ENCODE measurements around the gene KCTD15.

KCTD15 gene

GRCh38 chr19:33859016-33859415, 62.3 kb downstream of the KCTD15 start:
- no peak overlapping the region for H3K4me3 ChIP-seq (ENCODE audit: low read length)
- TF ChIP-seq, protein P1, sequence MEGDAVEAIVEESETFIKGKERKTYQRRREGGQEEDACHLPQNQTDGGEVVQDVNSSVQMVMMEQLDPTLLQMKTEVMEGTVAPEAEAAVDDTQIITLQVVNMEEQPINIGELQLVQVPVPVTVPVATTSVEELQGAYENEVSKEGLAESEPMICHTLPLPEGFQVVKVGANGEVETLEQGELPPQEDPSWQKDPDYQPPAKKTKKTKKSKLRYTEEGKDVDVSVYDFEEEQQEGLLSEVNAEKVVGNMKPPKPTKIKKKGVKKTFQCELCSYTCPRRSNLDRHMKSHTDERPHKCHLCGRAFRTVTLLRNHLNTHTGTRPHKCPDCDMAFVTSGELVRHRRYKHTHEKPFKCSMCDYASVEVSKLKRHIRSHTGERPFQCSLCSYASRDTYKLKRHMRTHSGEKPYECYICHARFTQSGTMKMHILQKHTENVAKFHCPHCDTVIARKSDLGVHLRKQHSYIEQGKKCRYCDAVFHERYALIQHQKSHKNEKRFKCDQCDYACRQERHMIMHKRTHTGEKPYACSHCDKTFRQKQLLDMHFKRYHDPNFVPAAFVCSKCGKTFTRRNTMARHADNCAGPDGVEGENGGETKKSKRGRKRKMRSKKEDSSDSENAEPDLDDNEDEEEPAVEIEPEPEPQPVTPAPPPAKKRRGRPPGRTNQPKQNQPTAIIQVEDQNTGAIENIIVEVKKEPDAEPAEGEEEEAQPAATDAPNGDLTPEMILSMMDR (conservative IDR thresholded peaks at IDR 0.05; ENCODE audit: low read depth, low read length) = no peak
- DNase-seq (ENCODE audit: low read depth) = no peak

- H3K4me3 ChIP-seq (ENCODE audit: low read length) = no peak overlapping the region
- TF ChIP-seq, protein P1 (conservative IDR thresholded peaks at IDR 0.05; ENCODE audit: low read depth, low read length) = no peak
- no peak for DNase-seq (ENCODE audit: low read depth)
These were observed 63.8 kb downstream of the KCTD15 start for GRCh38 chr19:33860312-33861090.

DNA sequence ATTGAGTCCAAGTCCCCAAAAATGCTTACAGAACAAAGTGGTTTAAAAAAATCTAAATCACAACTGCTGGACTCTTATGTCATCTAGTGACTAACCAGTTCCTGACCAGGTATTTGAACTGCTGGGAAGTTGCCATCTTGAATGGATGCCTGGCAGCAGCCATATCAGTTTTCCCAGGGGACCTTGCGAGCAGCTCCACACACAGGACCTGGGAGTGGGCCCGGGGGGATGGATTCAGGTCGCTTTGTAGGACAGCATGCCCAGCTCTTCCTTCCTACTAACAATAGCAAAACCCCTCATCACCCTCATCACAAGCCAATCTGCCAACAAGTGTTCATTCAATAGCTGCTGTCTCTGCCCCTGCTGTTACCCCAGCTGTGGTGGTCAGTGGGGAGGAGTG, 65.3 kb downstream of the KCTD15 start:
- no peak for DNase-seq (ENCODE audit: low read depth)
- H3K4me3 ChIP-seq (ENCODE audit: low read length) = no peak overlapping the region

DNA sequence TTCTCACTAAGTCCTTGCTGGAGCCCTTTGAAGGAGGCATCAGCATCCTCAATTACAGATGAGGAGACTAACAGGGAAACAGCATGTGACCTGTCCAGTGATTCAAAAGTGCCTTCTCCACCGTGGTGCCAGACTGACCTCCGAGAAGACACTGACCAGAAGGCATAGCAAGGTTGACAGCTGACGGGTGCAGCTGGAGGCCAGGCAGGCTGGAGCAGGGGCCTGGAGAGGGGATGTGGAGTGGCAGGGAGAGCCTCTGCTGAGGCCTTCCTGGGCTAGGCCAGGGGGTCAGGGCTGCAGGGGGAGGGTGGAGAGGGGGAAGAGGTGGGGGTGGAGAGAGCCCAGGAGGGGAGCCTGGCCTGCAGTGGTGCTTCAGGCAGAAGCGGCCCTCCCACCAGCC, 66.3 kb downstream of the KCTD15 start:
- TF ChIP-seq, protein P1 (conservative IDR thresholded peaks at IDR 0.05; ENCODE audit: low read depth, low read length) = no peak
- no peak overlapping the region for H3K4me3 ChIP-seq (ENCODE audit: low read length)
- DNase-seq (ENCODE audit: low read depth) = no peak

More for the DNA sequence above, 65.3 kb downstream of the KCTD15 start:
- TF ChIP-seq, protein P1 (conservative IDR thresholded peaks at IDR 0.05; ENCODE audit: low read depth, low read length) = no peak

DNA sequence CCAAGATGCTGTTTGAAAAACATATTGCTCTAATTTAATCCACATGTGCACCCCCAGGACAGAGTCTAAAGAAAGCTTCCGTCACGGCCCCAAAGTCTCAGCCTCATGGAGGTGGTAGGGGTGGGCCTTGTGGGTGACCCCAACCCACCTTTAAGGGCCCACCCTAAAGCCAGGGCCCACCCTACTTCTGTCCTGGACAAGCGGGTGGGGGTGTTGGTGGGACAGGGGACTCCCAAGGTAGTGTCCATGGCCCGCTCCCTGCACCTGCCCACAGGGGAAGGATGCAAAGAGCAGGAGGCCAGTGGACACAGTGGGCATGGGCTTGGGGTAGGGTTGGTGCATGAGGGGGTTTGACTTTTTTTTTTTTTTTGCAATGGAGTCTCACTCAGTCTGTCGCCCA, 66.8 kb downstream of the KCTD15 start:
- H3K4me3 ChIP-seq (ENCODE audit: low read length) = no peak overlapping the region
- TF ChIP-seq, protein P1 (conservative IDR thresholded peaks at IDR 0.05; ENCODE audit: low read depth, low read length) = no peak

DNA sequence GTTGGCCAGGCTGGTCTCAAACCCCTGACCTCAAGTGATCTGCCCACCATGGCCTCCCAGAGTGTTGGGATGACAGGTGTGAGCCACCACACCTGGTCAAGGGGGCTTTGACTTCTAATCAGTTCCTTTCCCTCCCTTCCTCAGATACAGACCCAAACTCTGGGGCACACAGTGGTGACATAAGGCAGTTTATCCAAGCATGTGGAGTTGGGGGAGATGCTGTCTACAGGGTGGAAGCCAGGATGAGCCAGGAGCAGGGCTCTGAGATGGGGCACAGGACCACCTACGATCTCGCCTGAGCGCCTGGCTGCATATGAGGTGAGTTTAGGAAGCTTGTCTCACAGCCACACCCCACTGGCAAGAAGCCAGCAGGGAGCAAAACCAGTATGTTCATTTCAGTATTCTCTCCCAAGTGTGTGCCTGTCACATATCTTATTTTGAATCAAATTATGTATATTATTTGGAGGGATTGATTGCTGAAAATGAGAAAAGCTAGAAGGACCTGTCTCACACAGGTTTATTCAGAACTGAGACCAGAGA, 67.7 kb downstream of the KCTD15 start:
- DNase-seq (ENCODE audit: low read depth) = no peak
- TF ChIP-seq, protein P1 (conservative IDR thresholded peaks at IDR 0.05; ENCODE audit: low read depth, low read length) = no peak
- H3K4me3 ChIP-seq (ENCODE audit: low read length) = no peak overlapping the region

More for the DNA sequence above, 66.8 kb downstream of the KCTD15 start:
- DNase-seq (ENCODE audit: low read depth) = no peak

GRCh38 chr19:33865306-33865705, 68.6 kb downstream of the KCTD15 start:
- TF ChIP-seq, protein P1 (conservative IDR thresholded peaks at IDR 0.05; ENCODE audit: low read depth, low read length) = no peak
- no peak for DNase-seq (ENCODE audit: low read depth)
- no peak overlapping the region for H3K4me3 ChIP-seq (ENCODE audit: low read length)
